OCI-LY7 (cell line): ENCODE results near the gene NRP1.

Source experiments
- CTCF ChIP-seq: fragments of 200-600 bp; sonication (generic); conservative IDR thresholded peaks from 2 replicates; pipeline ENCODE4 v1.5.1; 2014; ENCODE audit warnings: mild to moderate bottlenecking, antibody characterized with exemption, low read length, moderate library complexity, mixed read lengths
- EZH2phosphoT487 ChIP-seq: fragments of 200-600 bp; sonication (generic); IDR thresholded peaks from 2 replicates; pipeline ENCODE4 v1.6.1; 2018; ENCODE audit warnings: low read depth, borderline replicate concordance, mild to moderate bottlenecking, mixed run types, antibody characterized with exemption, low read length, moderate library complexity, mixed read lengths

DNA sequence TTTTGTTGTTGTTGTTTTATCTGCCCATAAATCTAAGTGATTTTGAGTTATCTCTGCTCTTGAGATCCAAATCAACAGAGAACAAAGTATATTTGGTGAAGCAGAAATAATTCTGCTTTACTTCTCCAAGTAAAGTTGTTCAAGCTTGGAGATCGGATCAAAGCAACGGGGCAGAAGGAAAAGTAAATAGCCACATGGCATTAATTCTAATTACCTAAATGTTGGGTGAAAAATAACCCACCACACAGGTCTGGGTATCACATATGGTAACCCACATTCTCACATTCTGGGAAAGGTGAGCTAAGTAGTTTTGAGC lies 3.1 kb downstream of the NRP1 start:
- TF ChIP-seq CTCF (no peak), EZH2phosphoT487 (no peak)
